ENCODE measurements around the gene STAT4.

The STAT4 gene

GRCh38 chr2:191128911-191129304, 21.9 kb downstream of the STAT4 start:
- DNase-seq = no peak

- no peak for DNase-seq
Observed at GRCh38 chr2:191128172-191128910, 22.5 kb downstream of the STAT4 start.

GRCh38 chr2:191127235-191127634, 23.6 kb downstream of the STAT4 start:
- DNase-seq = no peak

- DNase-seq = no peak
Observed at GRCh38 chr2:191126386-191127085, 24.3 kb downstream of the STAT4 start.

GRCh38 chr2:191125646-191126045, 25.1 kb downstream of the STAT4 start:
- no peak for DNase-seq

- DNase-seq = no peak
Observed at GRCh38 chr2:191122638-191123294, 28.0 kb downstream of the STAT4 start.

GRCh38 chr2:191117341-191117740, 33.5 kb downstream of the STAT4 start:
- no peak for DNase-seq

- no peak for DNase-seq
Observed at GRCh38 chr2:191115804-191116203, 35.0 kb downstream of the STAT4 start.

- DNase-seq = no peak
Observed at GRCh38 chr2:191115391-191115790, 35.4 kb downstream of the STAT4 start.

- no peak for DNase-seq
Observed at GRCh38 chr2:191114403-191114886, 36.3 kb downstream of the STAT4 start.

- DNase-seq = no peak
Observed at GRCh38 chr2:191113761-191114160, 37.0 kb downstream of the STAT4 start.

GRCh38 chr2:191112448-191112901, 38.3 kb downstream of the STAT4 start:
- DNase-seq = no peak

- no peak for DNase-seq
Observed at GRCh38 chr2:191109888-191110287, 40.9 kb downstream of the STAT4 start.

- no peak for DNase-seq
Observed at GRCh38 chr2:191108331-191108730, 42.5 kb downstream of the STAT4 start.

GRCh38 chr2:191105082-191105481, 45.7 kb downstream of the STAT4 start:
- no peak for DNase-seq

GRCh38 chr2:191103774-191104173, 47.0 kb downstream of the STAT4 start:
- DNase-seq = no peak

GRCh38 chr2:191100216-191100615, 50.6 kb downstream of the STAT4 start:
- DNase-seq = no peak

- DNase-seq = no peak
Observed at GRCh38 chr2:191087311-191087710, 63.5 kb downstream of the STAT4 start.

- no peak for DNase-seq
Observed at GRCh38 chr2:191086706-191087105, 64.1 kb downstream of the STAT4 start.

GRCh38 chr2:191083540-191083939, 67.3 kb downstream of the STAT4 start:
- no peak for DNase-seq

GRCh38 chr2:191082321-191082720, 68.5 kb downstream of the STAT4 start:
- no peak for DNase-seq

- no peak for DNase-seq
Observed at GRCh38 chr2:191081411-191082155, 69.2 kb downstream of the STAT4 start.

Measured in NCI-H1436 (cell line).